Hepatic stellate cell (primary cell): ENCODE measurements around the gene FGF14.
"Not testable (repeated sequence)": the region's sequence is repeated elsewhere in the genome, so short reads cannot be mapped to it uniquely, and the experiment has no call there.

Experiments used
- DNase-seq: peaks from one replicate; pipeline ENCODE4 v3.0.0; 2011; ENCODE audit warnings: low spot score

Gene FGF14

DNA sequence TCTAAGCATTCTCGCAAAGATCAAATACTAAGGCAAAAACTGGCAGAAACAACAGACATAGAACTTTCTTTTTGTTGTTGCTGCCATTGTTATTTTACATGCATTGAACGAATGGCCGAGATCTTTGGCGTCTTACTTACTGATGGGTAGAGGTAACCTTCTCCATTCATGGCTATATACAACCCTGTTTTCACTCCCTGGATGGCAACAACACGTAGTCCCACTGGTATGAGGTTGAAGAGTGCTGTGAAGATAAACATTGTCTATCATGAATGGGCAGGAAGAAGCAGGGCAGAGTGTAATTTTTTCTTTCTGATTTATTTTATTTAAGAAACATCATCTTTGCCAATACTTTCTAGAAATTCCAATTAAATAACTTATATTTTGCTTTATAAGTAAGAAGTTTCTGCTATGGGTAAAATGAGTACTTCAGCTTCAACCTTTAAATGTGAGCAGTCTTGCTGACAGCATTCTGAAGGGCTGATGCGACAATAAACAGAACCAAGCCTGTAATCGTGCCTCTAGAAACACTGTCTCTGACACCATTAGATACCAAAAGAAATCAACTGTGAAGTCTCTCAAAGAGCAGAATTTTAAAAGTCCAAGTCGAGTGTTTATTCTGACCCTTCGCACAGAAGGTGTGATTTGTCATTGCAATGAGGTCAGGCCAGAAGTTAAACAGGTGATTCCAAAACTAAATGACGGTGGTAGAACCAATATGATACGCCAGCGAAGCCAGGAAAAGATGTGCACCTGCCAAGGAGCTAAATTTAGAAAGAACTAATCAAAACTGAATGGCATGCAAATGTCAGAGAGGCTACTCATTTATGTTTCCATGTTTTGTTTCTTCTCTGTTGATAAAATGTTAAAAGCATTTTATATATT, 533.0 kb downstream of the FGF14 start:
- no peak for DNase-seq

DNA sequence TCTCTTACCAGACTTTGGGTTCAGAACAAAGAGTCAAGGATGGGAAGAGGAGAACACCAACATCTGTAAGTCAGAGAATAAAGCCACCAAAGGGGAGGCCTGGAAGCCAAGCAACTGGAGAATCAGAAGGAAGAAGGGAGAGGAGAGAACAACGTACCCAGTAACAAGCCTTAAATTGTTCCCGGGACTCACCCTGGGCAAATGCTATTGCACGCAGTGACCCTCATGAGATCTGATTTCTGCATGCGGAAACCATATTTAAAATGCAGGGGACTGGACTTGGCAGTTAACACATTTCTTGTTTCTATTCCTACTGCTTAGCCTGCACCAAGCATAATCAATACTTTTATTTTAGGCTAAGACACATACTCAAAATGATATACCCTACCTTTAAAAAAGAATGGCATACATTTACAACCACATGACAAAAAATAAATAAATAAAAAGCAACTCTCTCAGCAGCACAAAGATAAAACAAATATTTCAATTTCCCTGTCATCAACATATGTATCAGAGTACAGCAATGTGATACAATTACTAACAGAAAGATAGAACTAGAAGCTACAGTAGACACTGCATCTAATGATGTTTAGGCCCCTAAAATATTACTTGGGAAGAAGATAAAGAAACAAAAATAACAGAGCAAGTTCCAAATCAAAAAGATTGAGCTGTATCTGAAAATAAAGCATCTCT, 534.8 kb downstream of the FGF14 start:
- no peak for DNase-seq

GRCh38 chr13:101858860-101859259, 543.0 kb downstream of the FGF14 start:
- DNase-seq = no peak

DNA sequence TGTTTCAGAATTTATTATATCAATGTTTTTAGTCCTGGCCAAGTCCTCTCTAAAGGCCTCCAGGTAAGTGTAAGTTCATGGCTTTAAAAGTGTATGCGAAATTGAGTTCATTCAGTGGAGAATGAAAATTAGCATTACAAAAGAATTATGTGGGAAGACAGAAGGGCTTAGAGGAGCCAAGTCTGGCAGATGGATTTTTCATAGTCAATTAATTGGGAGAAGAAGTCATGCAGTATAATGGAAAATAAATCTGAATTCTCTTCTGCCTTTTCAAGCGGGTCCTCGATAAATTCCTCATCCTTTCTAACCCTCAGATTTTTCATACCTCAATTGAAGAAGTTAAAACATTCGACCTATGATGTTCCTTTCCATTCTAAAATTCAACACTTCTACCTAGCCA, 555.1 kb downstream of the FGF14 start:
- DNase-seq = no peak

DNA sequence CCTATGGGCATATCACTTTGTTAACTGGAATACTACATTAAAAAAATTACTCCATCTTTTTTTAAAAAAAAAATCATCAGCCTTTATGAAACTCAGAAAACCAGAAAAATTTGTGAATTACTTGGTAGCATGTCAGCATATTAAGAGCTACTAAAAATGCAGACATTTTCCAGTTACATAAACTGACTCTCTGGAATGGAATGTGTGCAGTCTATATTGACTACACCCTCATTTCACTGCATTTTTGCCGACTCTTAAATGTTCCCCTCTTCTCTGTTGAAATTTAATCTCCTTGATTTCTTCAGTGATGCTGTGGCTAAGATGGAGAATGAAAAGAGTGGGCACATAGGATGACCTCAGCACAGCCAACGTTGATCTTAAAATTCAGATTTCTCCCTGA, 555.6 kb downstream of the FGF14 start:
- DNase-seq = no peak

DNA sequence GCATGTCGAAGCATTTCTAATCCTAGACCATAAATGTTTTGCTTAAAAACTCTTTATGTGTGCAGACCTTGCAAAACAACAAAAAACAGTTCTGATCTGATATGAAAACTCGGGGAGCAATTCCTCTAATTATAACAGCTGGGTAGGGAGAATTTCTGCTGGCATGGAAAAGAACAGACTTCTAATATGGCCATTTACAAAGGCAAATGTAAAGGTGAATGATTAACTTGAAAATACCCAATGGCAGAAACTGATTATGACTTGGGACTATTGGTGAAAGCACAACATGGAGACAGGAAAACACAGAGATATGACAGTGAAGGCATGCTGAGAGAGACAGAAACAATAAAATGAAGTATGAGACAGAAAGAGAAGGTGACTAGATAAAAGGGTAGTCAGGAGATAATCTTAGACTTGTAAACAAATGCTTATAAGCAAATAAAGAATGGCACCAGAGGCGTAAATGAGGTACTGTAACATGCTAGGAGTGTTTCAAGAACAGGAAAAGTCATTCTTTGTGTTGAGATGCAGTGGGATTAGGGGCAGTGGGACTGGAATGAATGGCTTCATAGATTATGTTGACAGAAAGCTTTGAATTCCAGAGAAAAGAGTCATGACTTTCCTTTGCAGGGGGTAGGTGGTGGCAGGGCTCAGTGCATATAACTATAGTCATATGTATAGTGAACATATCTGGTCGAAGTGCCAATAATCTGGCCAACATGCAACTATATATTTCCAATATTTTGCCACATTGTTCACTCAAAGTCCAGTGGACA, 556.4 kb downstream of the FGF14 start:
- no peak for DNase-seq

DNA sequence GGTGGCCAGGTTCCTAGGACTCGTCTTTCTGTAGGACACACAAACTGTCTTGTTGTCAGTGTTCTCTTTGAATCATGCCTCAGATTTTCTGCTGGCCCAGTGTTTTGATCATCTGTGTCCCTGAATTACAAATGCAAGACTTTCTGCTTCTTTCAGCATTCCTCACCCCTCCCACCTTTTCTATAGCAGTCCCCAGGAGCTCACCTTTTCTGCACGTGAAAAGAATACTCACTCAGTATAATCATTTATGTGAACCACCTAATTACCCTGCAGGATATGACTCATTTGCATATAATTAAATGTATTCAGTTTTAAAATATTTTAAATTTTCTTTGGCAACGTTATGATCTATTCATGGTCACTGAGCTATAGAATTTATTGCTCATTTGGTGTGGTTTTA, 560.1 kb downstream of the FGF14 start:
- no peak for DNase-seq

GRCh38 chr13:101838323-101838722, 563.5 kb downstream of the FGF14 start:
- DNase-seq = no peak

DNA sequence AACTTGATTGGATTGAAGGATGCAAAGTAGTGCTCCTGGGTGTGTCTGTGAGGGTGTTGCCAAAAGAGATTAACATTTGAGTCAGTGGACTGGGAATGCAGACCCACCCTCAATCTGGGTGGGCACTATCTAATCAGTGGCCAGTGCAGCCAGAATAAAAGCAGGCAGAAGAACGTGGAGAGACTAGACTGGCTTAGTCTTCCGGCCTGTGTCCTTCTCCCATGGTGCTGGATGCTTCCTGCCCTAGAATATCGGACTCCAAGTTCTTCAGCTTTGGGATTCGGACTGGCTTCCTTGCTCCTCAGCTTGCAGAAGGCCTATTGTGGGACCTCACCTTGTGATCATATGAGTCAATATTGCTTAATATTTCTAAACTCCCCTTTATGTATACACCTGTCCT, 564.1 kb downstream of the FGF14 start:
- not testable (repeated sequence) for DNase-seq

DNA sequence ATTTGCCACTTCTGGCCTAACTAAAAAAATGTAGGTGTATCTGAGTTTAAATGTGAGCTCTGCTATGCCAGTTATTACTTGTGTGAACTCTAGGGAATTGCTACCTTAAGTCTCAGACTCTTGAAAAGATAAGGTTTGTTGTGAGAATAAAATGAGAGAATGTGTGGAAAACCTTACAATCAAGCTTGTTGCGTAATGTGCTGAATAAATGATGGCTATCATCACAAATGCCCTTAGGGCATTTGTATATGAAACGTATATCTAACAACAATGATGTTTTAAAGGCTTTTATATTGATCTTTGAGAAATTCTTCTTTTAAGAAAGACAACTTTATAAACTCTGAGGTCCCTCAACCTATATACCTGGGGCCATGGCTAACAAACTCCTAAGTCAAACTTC, 564.6 kb downstream of the FGF14 start:
- no peak for DNase-seq

DNA sequence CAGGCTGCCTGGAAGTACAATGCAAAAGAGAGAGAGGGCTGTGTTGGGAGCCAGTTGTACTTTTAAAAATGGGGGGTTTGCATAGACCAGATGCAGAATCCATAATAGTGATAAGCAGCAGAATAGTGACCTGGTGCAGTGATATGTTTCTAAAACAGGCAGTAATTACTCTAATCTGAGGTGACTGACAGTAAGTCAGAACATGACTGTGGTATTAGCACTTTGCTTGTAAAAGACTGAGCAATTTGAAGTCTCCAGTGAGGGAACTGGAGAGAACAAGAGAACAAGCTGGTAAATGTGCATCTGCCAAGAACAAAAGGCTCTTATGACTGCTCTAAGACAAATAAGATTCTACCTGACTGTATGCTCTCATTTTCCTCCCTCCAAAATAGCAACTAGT, 565.9 kb downstream of the FGF14 start:
- DNase-seq = no peak

- DNase-seq = no peak
Measured at GRCh38 chr13:101833671-101834070, 568.2 kb downstream of the FGF14 start.

GRCh38 chr13:101830035-101830434, 571.8 kb downstream of the FGF14 start:
- DNase-seq = no peak

DNA sequence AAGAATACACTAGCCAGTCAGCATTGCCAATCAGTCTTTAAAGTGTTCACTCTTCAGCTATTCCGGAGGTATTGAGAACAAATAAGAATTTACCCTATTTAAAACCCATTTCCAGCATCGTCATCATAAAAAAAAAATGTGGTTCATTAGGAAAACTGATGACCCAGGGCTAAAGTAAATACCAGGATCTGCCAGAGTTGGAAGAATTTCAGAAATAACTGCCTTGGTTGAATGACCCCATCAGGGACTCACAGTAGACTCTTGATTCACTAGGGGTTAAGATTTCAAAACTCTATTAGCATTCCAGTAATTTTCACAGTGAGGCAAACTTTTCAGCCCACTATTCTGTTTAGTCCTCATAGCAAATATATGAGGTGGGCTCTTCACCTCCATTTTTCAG, 572.4 kb downstream of the FGF14 start:
- no peak for DNase-seq

GRCh38 chr13:101828119-101828518, 573.7 kb downstream of the FGF14 start:
- no peak for DNase-seq

DNA sequence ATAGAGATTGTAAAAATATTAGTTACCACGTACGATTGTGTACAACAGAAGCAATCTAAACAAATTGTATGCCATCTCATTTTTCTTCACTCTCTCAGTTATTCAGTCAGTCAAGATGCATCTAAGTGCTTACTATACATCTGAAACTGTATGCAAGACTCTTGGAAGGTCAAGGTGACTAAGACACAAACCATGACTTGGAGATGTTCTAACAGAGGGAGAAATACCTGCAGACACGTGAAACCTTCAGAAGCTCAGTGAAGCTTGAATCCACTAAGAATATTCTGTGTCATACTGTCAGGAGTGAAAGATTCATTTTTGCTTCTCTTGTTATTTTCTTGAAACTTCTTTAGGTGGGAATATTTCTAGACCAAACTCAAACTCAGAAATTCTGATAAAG, 584.0 kb downstream of the FGF14 start:
- no peak for DNase-seq

DNA sequence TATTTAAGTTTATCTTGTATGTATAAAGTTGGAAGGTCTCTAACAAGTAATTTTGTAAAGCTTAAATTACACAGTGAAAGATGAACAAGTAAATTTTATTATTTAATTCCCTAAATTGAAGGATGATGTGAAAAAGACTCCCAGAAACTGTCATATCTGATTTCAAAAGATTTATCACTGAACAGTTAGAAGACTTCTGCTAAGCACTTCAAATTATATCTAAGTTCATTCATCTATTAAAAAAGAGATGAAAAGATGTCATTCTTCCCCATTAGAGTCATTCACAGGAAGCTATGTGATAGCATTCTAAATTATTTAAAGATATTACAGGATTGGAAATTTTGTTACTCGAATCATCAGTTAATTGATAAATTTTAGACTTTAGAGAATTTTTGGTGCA, 590.0 kb downstream of the FGF14 start:
- DNase-seq = no peak

DNA sequence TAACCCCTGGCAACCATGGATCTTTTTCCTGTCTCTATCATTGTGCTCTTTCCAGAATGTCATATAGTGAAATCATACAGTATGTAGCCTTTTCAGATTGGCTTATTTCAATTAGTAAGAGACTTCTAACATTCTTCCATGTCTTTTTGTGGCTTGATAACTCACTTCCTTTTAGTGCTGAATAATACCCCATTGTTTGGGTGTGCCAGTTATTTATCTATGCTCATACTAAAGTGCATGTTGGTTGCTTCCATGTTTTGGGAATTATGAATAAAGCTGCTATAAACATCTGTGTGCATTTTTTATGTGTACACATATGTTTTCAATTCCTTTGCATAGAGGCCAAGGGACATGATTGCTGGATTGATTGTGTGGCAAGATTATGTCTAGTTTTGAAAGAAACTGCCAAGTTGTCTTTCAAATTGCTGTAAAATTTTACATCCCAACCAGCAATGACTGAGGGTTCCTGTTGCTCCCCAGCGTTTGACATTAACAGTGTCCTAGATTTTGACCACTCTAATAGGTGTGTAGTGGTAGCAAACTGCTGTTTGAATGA, 590.5 kb downstream of the FGF14 start:
- DNase-seq = no peak

- DNase-seq = no peak
Measured at GRCh38 chr13:101799196-101799595, 602.7 kb downstream of the FGF14 start.

- no peak for DNase-seq
Measured at GRCh38 chr13:101798437-101798836, 603.4 kb downstream of the FGF14 start.

GRCh38 chr13:101795460-101795859, 606.4 kb downstream of the FGF14 start:
- no peak for DNase-seq

DNA sequence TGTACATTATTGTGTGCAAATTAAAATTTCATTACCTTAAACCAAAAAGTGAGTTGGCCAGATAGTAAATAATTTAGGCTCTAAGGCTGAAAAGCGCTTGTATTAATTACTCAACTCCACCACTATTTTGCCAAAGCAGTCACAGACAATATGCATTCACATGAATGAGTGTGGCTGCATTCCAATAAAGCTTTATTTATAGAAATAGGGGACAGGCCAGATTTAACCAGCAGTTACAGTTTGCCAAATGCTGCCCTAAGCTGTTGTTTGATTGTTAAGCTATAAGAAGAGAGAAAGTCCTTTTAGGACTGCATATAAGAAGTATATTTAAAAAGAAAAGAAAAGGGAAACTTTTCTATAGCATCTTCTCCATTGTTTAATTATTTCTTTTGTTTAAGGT, 606.8 kb downstream of the FGF14 start:
- no peak for DNase-seq

DNA sequence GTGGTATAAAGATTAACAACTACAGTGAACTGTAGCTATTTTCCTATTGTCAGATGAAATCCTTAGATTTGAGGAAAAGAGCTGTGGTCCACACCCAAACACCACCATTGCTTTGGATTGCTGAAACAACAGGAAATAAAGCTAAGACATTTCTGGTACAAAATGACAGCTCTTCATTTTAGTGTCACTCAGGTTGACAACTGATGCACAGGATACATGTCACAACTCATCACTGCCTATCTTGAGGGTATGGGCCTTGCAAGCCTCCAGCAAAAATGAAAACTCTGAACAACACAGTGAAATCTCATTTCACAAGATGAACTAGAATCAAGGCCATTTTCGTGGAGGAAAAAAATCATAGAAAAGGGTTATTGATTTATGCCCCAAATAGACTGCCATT, 609.7 kb downstream of the FGF14 start:
- no peak for DNase-seq
